GM19324 (cell line): Measurements from ENCODE around the gene RBP3.

Experiments used
- ATAC-seq: cut with Tn5 transposase; IDR thresholded peaks from one replicate; pipeline ENCODE4 v1.9.1; 2021; ENCODE audit warnings: mild to moderate bottlenecking, moderate library complexity; ENCODE audit not compliant: unreplicated experiment, low FRiP score

Gene RBP3

DNA sequence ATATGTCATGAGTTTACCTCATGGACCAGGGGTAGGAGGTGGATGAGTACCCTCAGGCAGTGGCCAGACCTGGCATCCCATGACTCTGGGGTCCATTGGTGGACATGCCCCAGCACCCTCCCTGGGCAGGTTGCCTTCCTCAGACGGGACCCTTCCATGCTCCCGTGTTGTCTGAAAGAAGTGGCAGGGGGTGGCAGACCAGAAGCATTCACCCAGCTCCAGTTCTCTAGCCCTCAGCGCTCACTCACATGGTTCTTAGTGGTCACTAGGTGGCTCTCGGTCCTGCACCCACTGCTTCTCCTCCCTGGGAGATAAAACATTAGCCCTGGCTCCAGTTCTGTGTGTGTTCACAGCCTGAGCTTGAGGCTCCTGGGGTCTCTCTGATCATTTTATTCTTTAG is 6.0 kb downstream of the RBP3 start:
- ATAC-seq, result no peak

DNA sequence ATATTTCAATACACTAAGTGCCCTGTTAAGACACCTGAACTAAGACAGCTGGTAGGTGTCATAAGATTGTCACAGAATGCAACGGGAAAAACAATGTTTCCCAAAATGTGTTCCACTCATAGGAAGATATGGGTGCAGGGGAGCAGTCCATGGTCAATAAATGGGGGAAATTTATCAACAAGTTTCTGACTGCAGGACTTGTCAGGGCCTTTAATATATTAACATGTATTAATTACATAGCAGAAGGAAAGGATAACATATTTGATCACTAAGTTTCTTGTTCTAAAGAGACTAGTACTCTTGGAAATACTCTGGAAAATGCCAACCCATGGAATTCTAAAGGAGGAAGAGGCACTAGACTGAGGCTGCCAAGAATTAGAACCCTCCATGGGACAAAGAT is 6.7 kb downstream of the RBP3 start:
- ATAC-seq, result no peak

DNA sequence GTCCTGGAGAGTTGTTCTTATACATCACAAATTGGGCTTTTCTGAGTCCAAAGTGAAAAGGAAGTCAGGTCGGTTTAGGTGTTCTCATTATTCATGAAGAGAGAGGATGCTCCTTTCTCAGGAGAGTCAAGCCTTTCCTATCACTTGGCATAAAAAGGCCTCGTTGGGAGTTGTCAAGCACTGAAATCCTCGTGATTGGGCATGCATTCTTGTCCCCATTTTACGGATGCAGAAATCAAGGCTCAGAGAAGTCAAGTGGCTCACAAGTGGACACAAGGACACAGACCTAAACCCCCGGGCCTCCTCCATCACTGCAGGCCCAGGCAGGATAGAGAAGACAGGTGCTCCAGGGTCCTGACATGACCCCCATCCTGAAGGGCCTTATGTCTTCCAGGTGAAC is 8.5 kb downstream of the RBP3 start:
- ATAC-seq, result no peak

DNA sequence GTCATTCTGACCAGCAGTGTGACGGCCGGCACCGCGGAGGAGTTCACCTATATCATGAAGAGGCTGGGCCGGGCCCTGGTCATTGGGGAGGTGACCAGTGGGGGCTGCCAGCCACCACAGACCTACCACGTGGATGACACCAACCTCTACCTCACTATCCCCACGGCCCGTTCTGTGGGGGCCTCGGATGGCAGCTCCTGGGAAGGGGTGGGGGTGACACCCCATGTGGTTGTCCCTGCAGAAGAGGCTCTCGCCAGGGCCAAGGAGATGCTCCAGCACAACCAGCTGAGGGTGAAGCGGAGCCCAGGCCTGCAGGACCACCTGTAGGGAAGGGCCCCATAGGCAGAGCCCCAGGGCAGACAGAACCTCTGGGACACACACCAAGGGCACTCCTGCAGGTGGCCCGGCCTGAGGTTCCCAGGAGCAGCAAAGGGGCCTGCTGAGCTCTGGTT is 9.0 kb downstream of the RBP3 start:
- no peak for ATAC-seq

DNA sequence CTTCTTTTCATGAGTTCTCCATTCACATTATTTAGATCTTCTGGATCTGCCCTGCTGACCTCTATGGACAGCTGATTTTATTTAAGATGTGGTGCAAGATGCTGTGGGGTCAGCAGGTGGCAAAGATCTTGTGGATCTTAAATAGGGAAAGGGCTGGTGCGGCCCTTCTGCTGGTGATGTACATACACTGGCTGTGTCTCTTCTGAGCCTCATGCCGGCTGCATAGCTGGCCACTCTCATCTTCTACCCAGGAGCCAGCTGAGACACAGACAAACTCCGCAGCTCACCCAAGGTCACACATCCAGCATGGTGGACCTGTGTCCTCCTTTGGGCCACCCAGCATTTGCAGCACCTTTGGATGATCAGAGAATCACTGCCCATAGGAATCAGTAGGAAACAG is 9.7 kb downstream of the RBP3 start:
- no peak for ATAC-seq

DNA sequence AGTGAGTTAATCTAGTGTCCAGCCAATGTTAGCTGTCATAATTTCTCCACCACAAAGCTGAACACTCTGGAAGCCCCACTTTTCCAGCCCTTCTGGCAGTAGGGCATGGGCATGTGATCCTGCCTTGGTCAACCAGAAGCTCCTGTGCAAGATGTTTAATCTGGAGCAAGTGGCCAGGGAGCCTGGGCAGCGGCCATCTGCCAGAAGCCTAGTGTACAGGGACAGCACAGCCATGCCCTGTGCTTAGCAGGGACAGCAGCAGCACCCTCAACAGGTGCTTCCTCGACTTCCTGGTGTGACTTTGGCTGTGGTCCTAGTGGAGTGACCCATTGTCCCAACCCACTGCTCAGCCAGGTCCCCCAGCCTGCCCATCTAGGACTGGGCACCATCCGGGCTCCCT is 10.3 kb downstream of the RBP3 start:
- ATAC-seq, result no peak

DNA sequence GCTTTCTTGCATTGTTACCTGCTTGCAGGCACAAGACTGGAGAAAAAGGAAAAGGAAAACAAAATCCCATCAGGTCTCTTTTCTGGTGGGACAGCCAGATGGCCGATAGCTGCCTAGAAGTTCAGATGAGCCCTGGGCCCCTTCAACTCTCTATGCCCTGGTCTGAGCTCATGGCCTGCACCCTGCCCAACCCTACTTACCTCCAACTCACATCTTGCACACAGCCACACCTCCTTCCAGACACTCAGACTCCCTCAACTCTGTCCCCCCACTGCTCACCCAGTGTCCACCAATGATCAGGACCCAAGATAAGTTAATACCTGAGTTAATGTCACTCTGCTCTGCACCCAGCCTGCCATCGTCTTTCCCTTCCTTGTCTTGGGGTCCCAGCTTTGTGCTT is 10.9 kb downstream of the RBP3 start:
- no peak for ATAC-seq

DNA sequence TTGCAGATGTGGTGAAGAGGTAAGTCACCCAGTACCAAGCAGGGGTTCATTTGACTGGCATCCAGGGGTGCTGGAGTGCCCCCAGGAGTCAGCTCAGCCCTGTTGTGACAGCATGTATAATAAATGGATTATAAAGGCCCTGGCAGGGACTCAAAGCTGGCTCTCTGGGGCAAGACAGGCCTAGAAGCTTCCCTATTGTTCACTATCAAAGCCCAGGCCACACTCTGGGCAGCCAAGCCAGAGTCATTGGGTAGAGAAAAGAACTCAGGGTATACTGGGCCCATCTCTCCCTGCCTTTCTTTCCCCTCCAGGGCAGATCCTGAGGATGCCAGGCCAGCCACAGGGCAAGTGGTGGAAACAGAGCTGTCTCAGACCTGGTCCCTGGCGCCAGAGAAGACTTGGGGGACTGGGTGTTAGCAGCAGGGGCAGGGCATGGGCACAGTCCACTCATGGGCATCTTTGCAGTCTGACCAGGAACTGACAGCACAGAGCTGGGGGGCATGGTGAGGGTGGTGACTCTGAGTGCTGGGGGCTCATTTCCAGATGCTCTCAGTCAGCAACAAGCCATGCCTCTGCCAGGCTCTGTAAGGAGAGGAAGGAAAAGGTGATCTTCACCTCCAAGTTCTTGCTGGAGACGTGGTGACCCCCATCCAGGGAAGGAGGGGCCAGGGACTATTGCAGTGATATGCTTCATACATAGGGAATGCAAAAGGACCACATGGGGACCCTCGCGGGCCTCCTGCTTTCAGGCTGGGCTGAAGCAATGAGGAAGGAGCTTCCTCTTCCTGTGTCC is 11.7 kb downstream of the RBP3 start:
- no peak for ATAC-seq

DNA sequence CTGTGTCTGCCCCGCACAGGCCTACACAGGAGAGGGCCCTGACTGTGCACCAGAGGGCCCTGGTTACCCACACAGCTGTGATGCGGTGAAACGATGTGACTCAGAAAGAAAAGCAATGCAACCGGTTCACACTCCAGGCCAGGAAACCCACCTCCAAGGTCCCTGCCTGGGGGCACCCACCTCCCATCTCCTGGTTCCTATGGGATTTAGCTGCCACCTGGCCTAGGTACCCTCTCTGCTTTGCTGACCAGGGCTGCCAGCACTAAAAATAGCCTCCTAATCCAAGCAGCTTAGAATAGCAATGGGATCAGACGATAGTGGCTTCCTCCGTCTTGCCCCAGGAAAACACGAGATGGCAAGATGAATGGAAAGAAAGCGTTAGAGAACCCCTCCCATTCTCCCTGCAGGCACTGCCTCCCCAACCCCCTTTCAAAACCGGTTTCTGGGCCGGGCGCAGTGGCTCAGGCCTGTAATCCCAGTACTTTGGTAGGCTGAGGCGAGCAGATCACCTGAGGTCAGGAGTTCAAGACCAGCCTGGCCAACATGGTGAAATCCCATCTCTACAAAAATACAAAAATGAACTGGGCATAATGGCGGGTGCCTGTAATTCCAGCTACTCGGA is 12.4 kb downstream of the RBP3 start:
- ATAC-seq, result no peak

DNA sequence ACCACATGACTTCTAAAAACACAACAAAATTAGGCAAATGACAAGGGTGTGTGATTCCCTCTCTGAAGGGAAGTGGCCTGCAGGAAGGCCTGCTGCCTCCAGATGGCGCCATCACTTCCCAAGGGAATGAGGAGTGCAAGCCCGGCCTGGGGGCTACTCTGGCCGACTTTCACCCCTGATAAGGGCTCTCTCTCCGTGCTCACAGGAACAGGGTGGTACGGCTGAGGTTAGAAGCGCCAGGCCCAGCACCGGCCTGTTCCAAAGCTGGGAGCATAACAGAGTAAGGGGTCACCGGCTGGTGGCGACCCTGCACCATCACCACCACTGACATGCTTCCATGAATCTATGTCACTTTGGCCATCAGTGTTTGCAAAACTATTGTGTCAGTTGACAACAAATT is 13.1 kb downstream of the RBP3 start:
- no peak for ATAC-seq

DNA sequence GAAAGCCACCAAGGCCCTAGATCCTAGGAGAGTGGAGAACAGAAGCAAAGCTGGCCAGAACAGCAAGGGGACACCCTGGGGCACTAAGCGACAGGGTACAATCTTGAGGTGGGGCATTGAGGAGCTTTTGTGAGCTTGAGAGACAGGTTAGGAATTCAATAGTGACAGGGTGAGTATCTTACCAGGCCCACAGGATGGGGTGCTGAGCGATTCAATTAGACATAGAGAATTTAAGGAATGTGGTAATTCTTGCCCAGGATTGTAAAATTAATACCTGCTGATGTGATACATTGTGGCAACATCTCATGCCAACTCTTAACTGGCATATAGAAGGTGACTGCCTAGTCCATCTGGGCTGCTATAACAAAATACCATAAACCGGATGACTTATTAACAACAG is 14.0 kb downstream of the RBP3 start:
- ATAC-seq, result no peak

DNA sequence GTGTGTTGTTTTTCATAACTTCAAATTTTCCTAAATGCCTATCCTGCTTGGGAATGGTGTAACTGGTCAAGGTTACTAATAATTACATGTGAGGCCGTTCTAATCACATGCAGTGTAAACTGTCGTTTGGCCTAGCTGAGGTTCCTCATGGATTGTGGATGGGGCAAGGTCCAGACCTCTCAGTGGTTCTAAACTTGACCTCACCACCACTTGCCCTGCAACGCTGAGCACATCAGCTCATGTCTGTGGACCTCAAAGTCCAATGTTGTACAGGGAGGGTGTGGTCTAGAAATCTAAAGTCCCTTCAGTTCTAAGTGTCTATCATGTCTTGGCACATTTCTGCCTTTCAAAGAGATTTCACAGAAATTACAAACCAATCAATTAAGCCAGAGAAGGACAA is 15.6 kb downstream of the RBP3 start:
- ATAC-seq, result no peak

DNA sequence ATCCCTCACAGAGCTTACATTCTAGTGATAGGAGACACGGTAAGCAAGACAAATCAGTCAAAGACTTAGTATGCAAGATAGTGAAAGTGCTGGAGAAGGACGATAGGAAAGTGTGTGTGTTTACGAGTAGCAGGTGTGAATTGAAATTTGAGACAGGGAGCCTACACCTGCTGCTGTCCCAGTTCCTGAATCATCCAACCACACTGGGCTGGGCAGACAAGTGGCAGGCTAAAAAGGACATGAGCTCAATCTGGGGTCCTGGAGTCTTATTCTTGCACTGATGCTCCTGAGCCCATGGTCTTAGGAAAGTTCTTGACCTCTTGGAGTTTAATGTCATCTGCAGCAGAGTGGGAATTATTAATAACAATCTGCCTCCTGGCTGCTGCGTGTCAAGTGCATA is 16.2 kb downstream of the RBP3 start:
- no peak for ATAC-seq

DNA sequence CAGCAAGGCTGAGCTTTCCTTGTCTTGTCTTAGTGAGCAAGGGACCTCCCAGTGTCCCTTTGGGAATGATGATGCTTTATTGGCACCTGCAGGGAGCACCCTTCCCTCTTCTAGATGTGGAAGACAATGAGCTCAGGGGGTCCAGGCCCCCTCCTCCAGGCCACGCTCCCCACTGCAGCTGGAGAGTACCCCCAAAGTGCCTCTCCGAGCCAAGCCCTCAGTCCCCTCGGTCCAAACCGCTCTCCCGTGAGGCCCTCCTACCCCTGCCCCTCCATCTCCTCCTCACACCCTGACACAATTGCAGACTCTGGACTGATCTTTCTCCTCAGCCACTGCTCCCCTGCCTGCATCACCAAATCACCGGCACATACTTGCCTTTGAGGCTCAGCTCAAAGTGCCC is 16.7 kb downstream of the RBP3 start:
- no peak for ATAC-seq

DNA sequence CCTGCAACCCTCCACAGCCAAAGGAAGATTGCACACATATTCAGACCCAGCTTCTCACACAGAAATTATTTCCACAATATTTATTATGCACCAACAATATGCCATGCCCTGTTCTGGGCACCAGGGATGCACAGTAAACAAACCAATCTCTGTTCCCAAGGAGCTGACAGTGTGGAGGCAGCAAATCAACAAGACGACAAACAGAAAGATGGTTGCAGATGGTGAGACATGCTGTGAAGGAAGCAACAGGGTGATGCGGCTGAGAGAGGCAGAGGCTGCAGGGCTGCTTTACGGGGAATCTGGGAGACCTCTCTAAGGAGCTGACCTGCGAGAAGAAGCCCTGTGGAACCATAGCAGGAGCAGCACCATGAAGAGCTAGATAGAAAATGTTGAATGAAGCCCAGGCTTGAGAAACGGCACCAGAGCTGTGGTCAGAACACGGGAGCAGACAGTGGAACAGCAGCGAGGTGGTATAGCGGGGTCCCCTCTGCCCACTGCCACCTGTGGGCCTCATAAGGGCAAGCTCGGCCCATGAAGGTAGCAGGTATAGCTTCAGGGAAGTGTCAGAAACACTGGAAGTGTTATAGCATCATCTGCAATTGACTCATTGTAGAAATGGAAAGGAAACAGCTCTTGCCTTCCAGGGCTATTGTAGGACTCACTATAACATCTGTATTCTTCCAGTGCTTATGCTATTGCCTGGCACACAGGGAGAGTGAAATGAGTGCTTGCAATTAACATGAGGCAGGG is 17.4 kb downstream of the RBP3 start:
- ATAC-seq, result no peak

DNA sequence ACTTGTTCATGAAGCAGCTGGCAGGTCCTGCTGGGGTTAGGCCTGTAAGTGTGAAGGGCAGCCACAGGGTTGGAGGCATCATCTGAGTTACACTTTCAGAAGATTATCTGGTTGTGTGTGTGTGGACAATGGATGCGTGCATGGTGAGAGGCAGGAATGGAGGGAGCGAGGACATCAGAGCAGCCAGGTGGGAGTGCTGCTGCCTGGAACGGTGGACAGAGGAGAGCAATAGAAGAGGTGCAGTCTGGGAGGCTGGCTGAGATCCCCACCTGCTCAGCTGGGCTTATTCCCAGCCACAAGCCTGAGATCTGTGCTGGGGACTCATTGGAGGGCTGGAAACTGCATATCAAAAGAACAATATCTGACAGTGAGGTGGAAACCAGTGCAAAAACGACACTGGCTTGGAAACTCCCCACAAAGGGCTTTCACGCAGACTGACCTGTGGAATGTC is 18.0 kb downstream of the RBP3 start:
- ATAC-seq, result no peak

DNA sequence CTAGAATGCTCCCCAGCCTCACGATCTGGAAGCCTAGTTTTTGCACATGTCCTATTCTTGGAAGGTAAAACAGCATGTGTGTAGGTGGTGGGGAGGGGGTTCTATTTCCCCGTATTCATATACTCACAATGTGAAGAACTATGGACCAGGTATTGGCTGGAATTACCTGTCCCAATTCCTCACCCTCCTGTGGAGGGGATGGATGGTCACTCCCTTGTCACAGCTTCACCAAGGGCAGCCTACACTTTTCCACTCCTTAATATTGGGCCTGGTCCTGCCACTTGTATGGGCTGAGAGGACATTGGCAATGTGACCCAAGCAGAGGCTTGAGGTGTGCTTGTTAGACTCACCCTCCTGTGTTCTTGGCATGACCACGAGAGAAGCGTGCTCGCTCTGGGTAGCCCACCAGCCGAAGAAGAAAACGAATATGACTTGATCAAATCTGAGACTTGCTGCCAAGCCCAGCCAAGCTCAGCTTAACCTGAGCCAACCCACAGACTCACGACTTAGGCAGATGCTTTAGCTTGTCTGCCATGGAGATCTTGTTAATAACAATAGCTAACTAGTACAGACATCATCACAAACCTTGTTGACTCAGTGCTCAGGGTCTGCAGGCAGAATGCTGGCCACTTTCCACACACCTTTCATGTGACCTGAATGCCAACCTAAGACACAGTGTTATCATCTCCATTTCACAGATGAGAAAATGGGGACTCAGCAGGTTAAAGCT is 18.7 kb downstream of the RBP3 start:
- ATAC-seq, result no peak

DNA sequence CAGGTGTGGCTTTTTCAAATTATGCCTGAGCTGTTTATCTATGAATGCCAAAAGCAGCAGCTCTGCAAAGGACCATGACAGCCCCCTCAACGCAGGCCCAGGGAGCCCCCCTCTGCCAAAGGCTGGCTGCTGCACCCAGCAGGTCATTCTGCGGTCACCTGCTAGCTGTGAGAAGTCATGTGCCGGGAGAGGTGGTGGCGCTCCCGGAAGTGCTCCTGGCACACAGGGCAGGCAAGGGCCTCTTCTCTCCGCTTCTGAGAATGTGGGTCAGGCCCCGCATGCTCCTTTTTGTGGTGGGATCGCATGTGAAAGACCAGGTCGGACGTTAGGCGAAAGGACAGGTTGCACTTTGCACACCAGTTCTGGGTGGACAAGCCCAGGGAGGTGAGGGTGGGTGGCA is 19.5 kb downstream of the RBP3 start:
- ATAC-seq, result no peak

DNA sequence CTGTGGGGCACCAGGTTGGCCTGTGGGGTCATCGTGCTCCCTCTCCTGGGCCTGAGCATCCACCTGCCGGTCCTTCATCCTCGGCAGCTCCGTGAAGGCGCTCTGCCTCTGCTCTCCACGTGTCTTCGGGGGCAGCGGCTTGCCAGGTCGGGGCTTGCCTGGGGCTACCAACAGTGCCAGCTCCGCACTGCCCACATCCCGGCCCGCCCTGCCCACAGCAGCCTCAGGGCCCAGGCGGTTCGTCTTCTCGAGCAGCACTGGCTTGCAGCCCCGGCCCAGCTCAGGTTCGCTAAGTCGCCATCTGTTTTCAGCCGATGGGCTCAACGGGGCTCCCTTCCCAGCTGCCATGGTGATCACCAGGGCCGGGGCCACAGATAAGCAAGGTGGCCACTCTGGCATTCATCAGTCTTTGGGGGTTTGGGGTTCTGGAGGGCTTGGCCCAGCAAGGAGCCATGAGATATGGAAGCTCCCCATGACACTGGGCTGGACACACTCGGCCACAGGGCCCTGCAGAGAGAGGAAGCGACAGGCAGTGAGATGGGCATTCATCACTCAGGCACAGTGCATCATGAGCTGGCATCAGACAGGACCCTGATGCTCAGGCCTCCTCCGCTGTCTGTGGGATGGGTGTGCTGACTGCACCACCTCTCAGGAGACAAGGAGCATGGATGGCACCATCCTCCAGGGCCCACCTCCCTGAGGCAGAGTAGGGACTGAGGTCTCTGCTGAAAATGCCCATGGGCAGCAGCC is 20.4 kb downstream of the RBP3 start:
- ATAC-seq, result no peak

DNA sequence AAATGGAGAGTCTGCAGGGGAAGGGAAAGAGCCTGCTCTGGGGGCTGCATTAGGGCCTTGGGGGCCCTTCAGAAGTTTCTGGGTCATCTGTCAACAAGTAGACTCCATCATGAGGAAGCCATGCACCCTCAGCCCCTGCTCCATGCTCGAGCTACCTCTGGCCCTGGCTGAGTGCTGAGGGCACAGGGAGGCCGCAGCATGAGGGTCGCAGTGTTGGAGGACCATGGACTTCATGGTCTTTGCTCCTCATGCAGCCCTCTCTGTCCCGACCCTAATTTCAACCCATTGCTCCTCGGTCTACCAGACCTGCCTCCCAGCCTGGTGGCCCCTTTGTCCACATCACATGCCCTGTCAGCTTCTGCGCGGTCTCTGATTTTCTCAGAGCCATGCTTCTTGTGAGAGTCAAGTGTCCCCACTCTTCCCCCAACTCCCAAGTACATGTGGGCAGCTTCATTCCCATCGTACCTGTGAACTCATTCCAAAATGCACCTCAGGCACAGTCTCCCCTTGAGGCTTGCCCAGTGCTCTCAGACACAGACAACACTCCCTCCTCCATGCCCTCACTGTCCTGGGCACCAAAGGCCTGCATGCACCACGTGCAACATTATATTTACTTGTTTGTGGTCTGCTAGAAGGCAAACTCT is 21.2 kb downstream of the RBP3 start:
- no peak for ATAC-seq
